HG02588 (cell line): ENCODE measurements around the gene FADS6.
"Not testable (repeated sequence)": the region's sequence is repeated elsewhere in the genome, so short reads cannot be mapped to it uniquely, and the experiment has no call there.

ENCODE experiments used
- ATAC-seq: cut with Tn5 transposase; IDR thresholded peaks from one replicate; pipeline ENCODE4 v1.9.1; 2021; ENCODE audit warnings: mild to moderate bottlenecking, moderate library complexity; ENCODE audit not compliant: unreplicated experiment

Gene FADS6

DNA sequence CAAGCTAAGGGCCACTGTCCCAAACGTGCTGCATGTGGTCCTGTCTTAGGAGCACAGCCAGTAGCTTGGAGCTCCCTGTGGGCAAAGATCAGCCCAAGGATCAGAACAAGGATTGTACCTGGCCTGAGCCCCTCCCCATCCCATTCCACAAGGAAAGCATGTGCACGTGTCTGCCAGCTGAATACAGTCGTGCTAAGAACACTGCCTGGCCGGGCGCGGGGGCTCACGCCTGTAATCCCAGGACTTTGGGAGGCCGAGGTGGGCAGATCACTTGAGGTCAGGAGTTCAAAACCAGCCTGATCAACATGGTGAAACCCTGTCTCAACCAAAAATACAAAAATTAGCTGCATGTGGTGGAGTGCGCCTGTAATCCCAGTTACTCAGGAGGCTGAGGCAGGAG, 23.4 kb downstream of the FADS6 start:
- ATAC-seq, result not testable (repeated sequence)

DNA sequence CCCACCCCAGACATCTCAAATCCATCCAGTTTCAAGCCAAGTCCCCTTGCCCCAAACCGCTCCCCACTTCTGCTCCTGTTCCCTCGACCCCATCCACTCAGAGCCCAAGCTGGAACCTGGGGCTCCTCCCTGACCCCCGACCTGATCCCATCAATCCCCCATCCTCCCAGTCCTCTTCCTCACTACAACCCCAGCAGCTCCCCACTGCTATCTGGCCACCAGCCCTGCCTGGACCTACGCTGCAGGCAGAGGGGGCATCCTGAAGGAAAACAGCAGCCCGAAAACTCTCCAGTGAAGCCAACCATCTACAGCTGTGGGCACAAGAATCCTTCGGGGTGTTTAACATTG, 24.6 kb downstream of the FADS6 start:
- no peak for ATAC-seq

DNA sequence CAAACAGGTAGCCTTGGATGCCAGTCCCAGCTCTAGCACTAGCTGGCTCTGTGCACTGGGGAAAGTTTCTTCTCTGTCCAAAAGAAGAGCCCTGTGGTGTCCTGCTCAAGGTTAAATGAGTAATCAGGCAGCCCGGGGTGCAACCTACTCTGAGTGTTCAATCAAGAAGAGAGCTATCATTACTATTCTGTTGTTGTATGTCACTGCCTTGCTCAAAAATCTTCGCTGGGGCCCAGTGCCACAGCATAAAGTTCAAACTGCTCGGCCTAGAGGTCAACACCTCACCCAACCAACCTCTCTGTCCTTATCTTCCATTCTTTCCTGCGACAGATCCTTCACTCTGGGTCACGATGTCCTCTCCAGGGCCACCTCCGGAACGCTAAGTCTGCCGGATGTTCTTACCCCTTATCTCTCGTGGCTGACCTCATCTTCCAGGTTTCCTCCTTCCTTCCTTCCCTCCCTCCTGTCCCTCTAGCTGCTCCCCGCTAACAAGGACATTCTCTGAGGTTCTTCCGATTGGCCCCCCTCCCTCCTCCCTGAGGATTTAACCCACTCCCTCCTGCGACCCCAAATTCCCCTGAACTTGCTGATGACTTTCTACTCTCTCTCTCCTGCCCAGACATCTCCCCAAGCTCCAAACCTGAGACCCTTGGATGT, 25.1 kb downstream of the FADS6 start:
- ATAC-seq, result no peak

DNA sequence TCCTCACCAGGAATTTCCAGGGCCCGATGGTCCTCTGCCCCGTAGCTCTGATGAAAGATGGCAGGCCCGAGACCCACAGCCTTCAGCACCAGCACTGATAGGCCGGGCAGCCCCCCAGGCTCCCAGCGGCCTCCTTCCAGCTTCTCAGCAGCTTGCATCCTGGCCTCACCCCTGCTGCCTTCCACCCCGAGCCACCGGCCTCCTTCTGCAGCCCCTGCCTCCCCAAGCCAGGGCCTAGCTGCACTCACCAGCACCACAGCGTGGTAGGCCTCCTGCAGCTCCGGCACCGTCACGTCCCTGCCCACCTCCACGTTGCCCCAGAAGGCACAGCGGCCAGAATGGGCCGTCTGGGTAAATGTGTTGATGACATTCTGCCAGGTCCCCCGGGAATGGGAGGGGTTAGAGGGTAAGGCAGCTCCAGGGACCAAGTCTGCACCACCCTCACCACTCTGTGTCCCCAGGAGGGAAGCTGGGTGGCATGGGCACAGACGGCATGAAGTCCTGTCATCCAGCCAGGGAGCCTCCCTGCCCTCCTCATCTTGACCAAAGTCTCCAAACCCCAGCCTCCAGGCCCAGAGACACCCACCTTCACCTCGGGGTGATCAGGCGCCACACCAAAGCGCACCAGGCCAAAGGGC, 27.1 kb downstream of the FADS6 start:
- ATAC-seq, result no peak

- ATAC-seq, result no peak
Observed at GRCh38 chr17:74865504-74866197, 27.8 kb downstream of the FADS6 start.

DNA sequence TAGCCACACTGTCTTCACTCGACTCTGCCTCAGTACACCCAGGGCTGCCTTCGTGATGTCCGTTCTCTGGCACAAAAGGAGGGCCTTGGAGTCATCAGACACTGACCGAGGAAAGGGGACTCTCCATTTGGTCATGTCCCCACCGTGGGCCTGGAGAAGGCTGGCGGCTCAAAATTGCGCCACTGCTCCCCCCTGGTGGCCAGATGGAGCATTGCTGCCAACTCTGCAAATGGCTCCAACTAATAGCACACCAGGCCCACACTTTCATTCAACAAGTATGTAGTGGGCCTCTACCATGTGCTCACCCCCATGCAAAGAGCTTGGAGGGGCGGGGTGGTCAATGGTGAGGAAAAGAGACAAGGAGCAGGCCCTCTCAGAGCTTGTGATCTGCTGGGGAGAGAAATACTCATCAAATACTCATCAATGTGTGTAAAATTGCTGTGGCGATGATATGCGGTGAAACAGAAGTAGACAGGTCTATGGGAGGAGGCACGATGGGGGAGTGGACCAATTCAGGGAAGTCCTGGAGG, 28.5 kb downstream of the FADS6 start:
- no peak for ATAC-seq

DNA sequence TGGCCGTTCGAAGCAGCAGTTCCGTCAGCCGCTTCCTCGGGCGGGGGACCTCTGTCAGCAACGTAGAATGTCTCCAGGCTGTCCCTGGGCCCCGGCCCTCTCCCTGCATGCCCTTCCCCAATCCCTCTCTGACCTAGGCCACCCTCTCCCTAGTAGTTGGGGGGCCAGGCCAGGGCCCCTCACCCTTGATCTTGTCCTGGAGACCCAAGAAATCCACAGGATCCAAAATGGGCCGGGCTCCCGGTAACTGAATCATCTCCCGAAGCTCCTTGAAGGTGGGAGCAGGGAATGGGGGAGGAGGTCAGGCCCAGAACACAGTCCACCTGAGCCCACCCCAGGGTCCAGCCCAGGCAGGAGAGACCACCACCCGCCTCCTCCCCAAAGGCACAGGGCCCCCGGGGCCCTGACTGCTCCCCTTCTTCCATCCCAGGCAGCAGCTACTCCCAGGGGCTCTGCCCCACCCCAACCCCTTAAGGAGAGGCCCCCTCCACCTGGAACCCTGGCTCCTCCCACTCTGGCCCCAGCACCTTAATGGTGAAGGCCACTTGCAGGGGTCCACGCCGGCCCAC, 29.1 kb downstream of the FADS6 start:
- no peak for ATAC-seq

DNA sequence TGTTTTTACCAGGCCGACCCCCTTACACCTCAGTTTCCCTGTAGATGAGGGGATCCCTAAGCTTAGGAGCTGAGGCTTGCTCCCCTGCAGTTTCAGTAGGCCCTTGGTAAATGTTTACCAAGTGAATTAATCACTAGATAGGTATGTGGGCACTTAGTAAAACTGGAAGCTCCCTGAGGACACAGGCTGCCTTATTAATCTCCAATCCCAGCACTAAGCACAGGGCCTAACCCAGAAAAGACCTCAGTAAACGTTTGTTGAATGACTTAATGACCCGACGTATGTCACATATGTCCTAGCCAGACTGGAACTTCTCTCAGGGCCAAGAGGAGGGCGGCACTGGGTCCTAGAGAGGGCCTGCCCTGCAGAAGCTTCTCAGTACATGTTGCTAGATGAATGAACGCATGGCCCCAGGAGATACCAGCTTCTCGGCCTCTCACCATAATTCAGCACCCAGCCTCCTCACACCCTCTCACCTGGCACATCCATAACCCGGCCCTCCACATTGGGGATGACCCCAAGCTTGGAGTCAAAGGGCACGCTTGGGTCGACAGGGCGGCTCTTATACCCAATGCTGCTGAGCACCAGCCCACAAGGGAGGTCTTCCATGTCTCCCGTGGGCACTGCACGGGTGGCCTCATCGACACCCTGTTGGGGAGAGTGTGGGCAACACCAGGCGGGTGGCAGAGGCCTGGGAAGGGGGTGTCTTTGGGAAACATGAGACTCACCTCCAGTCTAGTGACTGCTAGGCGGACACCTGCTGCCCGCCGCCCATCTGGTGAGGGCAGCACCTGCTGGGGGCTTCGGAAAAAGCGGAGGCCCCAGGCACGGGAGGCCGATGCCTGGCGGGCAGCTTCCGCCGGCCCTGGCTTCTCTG, 29.8 kb downstream of the FADS6 start:
- ATAC-seq, result no peak

DNA sequence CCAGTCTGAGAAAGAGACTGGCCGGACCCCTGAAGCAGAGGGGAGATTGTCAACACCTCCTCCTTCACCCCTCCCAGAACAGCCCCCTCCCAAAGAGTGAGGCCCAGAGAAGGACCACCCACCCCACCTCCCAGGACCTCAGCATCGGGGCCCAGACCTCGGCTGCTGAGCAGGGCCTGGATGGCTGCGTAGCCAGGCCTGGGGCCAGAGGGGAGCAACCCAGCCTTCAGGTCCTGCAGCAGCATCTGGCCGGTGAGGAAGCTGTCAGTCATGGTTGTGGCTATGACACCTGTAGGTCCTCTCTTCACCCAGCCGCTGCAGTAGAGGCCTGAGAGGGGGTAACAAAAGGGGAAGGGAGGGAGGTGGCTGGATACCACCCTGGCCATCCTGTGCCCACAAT, 30.5 kb downstream of the FADS6 start:
- ATAC-seq, result no peak

GRCh38 chr17:74862108-74862901, 31.1 kb downstream of the FADS6 start:
- ATAC-seq, result no peak

DNA sequence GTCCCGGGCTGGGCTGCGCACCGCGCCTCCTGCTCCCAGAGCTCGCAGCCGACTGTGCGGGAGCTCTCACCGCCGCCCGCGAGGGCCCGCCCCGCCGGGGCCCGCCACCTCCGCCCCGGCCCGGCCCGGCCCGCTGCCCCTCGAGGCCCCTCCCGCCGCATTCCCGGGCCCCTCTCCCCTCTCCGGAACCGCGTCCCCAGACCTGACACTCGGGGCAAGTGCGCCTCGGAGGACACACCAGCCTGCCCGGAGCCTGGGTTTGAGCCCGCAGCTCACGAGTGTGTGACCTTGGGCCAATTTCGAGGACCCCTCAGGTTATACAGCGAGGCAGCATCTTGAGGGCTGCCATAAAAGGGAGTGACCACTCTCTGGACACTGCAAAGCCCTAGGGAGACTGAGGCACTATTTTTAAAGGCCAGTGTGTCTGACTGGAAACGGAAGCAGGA, 31.7 kb downstream of the FADS6 start:
- no peak for ATAC-seq

- ATAC-seq, result no peak
Observed at GRCh38 chr17:74860872-74861661, 32.4 kb downstream of the FADS6 start.

DNA sequence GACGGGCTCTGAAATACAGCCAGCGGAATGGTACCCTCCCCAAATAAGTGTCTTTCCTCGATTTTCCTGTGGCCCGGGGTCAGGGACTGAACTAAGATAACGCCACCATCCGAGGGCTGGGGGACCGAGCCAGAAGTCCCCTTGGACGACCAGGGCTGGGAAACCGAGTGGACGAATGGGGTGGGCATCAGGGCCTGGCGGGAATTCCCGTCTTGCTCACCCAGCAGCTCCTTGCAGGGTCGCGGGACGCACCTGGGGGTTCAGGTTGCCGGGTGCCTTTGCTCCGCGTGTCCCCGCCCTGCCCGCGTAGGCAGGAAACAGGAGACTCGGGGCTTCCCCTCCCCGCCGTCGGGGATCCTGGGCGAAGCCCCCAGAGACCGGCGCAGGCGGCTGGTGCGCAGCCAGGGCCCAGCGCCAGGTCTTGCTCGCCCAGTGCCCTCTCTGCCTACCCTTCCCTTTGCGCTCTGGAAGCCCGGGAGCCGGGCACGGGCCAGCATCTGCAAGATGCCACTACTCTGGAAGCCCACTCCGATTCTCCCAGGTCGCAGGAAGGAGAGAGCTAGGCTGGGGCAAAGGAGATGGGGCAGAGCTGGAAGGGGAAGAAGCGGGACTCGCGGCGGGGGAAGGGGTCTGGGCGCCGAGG, 33.1 kb downstream of the FADS6 start:
- ATAC-seq, result no peak

GRCh38 chr17:74859459-74860228, 33.8 kb downstream of the FADS6 start, which contains the start of gene GRIN2C:
GRIN2C (minus strand) TSS chr17:74859885; CDS start chr17:74855092, 4,793 bp downstream.
- ATAC-seq, result no peak

- ATAC-seq, result no peak
Observed at GRCh38 chr17:74858672-74859458, 34.6 kb downstream of the FADS6 start.

DNA sequence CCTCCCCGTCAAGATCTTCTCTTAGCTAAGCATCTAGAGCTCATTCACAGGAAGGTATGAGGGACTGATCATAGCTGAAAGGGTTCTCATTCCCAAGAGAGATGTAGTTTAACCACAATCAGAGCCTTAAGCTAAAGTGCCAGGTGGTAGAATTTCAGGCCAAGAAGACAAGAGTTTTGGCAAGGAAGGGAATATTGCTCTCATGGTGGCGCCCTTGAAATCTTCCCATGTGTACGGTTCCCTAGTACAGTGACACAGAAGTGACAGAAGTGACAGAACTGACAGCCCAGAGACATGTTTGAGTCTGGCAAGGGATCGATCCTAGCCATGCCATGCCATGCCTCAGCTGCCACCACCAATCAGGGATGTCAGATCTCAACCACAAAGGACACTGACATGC, 36.2 kb downstream of the FADS6 start:
- no peak for ATAC-seq

DNA sequence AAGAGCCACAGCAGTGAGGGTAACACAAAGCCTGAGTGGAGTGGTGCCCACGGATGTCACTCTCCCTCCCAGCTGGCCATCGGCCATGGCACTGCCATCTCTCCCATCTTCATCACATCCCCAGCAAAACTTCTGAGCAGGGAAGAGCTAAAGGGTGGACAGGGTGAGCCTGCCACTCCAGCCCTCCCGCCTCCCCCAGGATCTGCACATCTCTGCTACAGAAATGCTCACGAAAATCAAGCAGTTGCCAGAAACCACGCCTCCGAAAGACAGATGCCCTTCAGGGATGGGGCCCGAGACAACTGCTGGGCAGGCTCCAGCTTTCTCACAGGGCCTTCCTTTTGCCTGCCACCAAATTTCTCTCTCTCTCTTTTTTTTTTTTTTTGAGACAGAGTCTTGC, 37.3 kb downstream of the FADS6 start:
- no peak for ATAC-seq
